ENCODE measurements around the gene ADIPOR2.

DNA sequence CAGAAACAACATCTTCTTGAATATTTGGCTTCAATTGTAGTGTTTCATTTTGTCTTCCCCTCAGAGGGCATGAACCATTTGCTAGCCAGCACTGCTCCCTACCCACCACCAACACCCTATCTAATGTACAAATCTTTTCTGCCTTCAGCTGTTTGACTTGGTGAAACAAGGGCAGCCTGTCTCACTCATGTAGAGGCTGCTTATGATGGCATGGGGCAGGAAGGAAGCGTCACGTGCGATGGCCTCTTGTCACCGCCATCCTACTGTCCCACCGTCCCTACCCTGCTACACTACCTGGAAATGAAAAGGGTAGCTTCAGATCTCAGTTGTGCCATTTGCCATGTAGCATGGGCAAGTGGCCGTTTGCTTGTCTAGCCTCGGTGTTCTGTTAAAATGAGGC lies 99.6 kb downstream of the ADIPOR2 start:
- TF ChIP-seq, protein P1, sequence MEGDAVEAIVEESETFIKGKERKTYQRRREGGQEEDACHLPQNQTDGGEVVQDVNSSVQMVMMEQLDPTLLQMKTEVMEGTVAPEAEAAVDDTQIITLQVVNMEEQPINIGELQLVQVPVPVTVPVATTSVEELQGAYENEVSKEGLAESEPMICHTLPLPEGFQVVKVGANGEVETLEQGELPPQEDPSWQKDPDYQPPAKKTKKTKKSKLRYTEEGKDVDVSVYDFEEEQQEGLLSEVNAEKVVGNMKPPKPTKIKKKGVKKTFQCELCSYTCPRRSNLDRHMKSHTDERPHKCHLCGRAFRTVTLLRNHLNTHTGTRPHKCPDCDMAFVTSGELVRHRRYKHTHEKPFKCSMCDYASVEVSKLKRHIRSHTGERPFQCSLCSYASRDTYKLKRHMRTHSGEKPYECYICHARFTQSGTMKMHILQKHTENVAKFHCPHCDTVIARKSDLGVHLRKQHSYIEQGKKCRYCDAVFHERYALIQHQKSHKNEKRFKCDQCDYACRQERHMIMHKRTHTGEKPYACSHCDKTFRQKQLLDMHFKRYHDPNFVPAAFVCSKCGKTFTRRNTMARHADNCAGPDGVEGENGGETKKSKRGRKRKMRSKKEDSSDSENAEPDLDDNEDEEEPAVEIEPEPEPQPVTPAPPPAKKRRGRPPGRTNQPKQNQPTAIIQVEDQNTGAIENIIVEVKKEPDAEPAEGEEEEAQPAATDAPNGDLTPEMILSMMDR (conservative IDR thresholded peaks at IDR 0.05 in 1 of 2, IDR thresholded peaks at IDR 0.05 in 1 of 2; ENCODE audit: low read depth in 1 of 2, low read length in 2 of 2) = no peak
- TF ChIP-seq EZH2 (IDR thresholded peaks at IDR 0.05; ENCODE audit: low read length, missing control alignments) = no peak

All from fibroblast of lung (primary cell).